GM23338 (cell line): Measurements from ENCODE around the gene GPR149. TPM values are rescaled to one million over a fixed set of nuclear protein-coding genes. Genes with fewer than 3 reads are reported as not detected.

Source experiments
- CREB1 ChIP-seq: fragments of 250-450 bp; sonication (Bioruptor Pico); IDR thresholded peaks from 2 replicates; pipeline ENCODE4 v1.5.0; 2020; ENCODE audit warnings: low read depth, mild to moderate bottlenecking, moderate library complexity
- ETS1 ChIP-seq: IDR thresholded peaks from 2 replicates; pipeline ENCODE4 v1.6.1; 2016; ENCODE audit warnings: antibody characterized with exemption
- EZH2 ChIP-seq: fragments of 200-600 bp; sonication (generic); IDR thresholded peaks from one replicate; pipeline ENCODE4 v1.8.0; 2017; ENCODE audit warnings: antibody characterized with exemption, mild to moderate bottlenecking, low read depth; ENCODE audit not compliant: unreplicated experiment
- EZH2phosphoT487 ChIP-seq: fragments of 200-600 bp; sonication (generic); IDR thresholded peaks from one replicate; pipeline ENCODE4 v1.8.1; 2018; ENCODE audit warnings: antibody characterized with exemption; ENCODE audit not compliant: unreplicated experiment
- JUNB ChIP-seq: IDR thresholded peaks from one replicate; pipeline ENCODE4 v1.6.1; 2016; ENCODE audit warnings: antibody characterized with exemption; ENCODE audit not compliant: unreplicated experiment
- NANOG ChIP-seq: IDR thresholded peaks from 2 replicates; pipeline ENCODE4 v1.6.1; 2016; ENCODE audit warnings: antibody characterized with exemption, borderline replicate concordance
- POLR2AphosphoS5 ChIP-seq: IDR thresholded peaks from 2 replicates; pipeline ENCODE4 v1.6.1; 2016; ENCODE audit warnings: antibody characterized with exemption, low read depth
- REST ChIP-seq: IDR thresholded peaks from one replicate; pipeline ENCODE4 v1.6.1; 2018; ENCODE audit warnings: antibody characterized with exemption; ENCODE audit not compliant: unreplicated experiment
- STAT1 ChIP-seq: IDR thresholded peaks from one replicate; pipeline ENCODE4 v1.6.1; 2016; ENCODE audit warnings: antibody characterized with exemption; ENCODE audit not compliant: unreplicated experiment
- ZNF462 ChIP-seq: fragments of 250-450 bp; sonication (Bioruptor Pico); IDR thresholded peaks from 2 replicates; pipeline ENCODE4 v1.5.0; 2020; ENCODE audit warnings: mild to moderate bottlenecking, moderate library complexity
- polyA plus RNA-seq: library from polyadenylated mRNA; unstranded; fragments of >200 nt; fragmentation: Nextera tagmentation; extraction: Ambion mirVana; gene quantifications from 2 replicates; pipeline ENCODE4 v1.2.1, GENCODE V29; 2016
- total RNA-seq: library from RNA; depleted of rRNA; stranded (reverse); fragments of >200 nt; shearing (Covaris generic); gene quantifications from 2 replicates; pipeline ENCODE4 v1.2.3, GENCODE V29; 2014

GPR149 gene
- total and polyA plus RNA-seq, 2 experiments from 2014 or later: 0.11 to 0.21 TPM

- TF ChIP-seq ZNF462 (CRISPR knock-in tag) (no peak), NANOG (no peak), REST (no peak), STAT1 (no peak), EZH2 (no peak), ETS1 (no peak), CREB1 (no peak), JUNB (no peak), EZH2phosphoT487 (no peak), POLR2AphosphoS5 (no peak)
Measured at GRCh38 chr3:154310840-154311239, 119.2 kb downstream of the GPR149 start (continued).
